Endothelial cell (in vitro differentiated cells): ENCODE measurements around the gene CCK. TPM values are rescaled to one million over a fixed set of nuclear protein-coding genes. Genes with fewer than 3 reads are reported as not detected.

Source experiments
- DNase-seq: peaks from one replicate; pipeline ENCODE4 v3.0.0; 2021; ENCODE audit warnings: low spot score
- H3K27ac Mint-ChIP-seq: one replicate; pipeline ENCODE4 v1.8.0; 2021; ENCODE audit warnings: mixed read lengths, inconsistent platforms; ENCODE audit not compliant: unreplicated experiment
- H3K27me3 Mint-ChIP-seq: one replicate; pipeline ENCODE4 v1.8.0; 2021; ENCODE audit warnings: mild to moderate bottlenecking, moderate library complexity, mixed read lengths, inconsistent platforms; ENCODE audit not compliant: unreplicated experiment
- H3K36me3 Mint-ChIP-seq: one replicate; pipeline ENCODE4 v1.8.0; 2021; ENCODE audit warnings: mild to moderate bottlenecking, low read depth, mixed read lengths, inconsistent platforms; ENCODE audit not compliant: unreplicated experiment
- H3K4me1 Mint-ChIP-seq: one replicate; pipeline ENCODE4 v1.8.0; 2021; ENCODE audit warnings: mild to moderate bottlenecking, mixed read lengths, inconsistent platforms; ENCODE audit not compliant: unreplicated experiment
- H3K4me3 Mint-ChIP-seq: one replicate; pipeline ENCODE4 v1.8.0; 2021; ENCODE audit warnings: mild to moderate bottlenecking, mixed read lengths, inconsistent platforms; ENCODE audit not compliant: unreplicated experiment
- H3K9me3 Mint-ChIP-seq: one replicate; pipeline ENCODE4 v1.8.0; 2021; ENCODE audit warnings: mixed read lengths, inconsistent platforms; ENCODE audit not compliant: unreplicated experiment
- long read RNA-seq: library from polyadenylated mRNA; unstranded; transcript quantifications from one replicate; pipeline ENCODE4 v2.0.0, GENCODE V29; 2020; ENCODE audit not compliant: unreplicated experiment
- total RNA-seq: library from RNA; stranded (reverse); fragmentation: NEBNext Ultra II Directional; extraction: Animal tissue kit (Norgen Biotek cat#: 25700); gene quantifications from one replicate; pipeline ENCODE4 v1.2.1, GENCODE V29; 2021; ENCODE audit not compliant: unreplicated experiment
- TF ChIP-seq, protein P1 (sequence below): fragments of 200-600 bp; sonication (generic); IDR thresholded peaks from one replicate; pipeline ENCODE4 v1.5.0; 2021; ENCODE audit warnings: antibody characterized with exemption; ENCODE audit not compliant: unreplicated experiment

The CCK gene
- total RNA-seq = not detected
- long read RNA-seq = 0 reads

DNA sequence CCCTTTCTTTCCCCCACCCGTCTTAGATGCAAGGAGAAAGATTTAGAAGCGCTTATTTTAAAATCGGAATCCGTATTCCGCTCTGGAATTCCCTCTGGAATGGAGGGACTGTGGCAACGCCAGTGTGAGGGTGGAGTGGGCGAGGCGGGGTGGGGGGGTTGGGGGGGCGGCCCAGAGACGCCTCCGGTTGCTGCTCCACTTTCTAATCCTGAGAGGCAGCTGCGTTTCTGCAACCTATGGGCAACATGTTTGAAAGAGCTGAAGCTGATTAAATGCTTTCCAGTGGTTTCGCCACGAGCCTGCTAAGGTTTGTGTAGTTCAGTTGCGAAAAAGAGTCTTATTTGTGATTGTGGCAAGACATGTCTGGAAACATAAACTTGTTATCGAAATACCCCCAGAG, at the start of gene CCK:
CCK (minus strand) TSS at position 101 of the 400 bp plus-strand sequence. CDS start 2,555 bp downstream, outside the sequence.
- H3K27ac Mint-ChIP-seq = no peak within 1 kb of the TSS
- H3K4me3 Mint-ChIP-seq = no peak within 1 kb of the TSS

GRCh38 chr3:42314411-42314810, 48.4 kb upstream of the CCK start:
- TF ChIP-seq, protein P1, sequence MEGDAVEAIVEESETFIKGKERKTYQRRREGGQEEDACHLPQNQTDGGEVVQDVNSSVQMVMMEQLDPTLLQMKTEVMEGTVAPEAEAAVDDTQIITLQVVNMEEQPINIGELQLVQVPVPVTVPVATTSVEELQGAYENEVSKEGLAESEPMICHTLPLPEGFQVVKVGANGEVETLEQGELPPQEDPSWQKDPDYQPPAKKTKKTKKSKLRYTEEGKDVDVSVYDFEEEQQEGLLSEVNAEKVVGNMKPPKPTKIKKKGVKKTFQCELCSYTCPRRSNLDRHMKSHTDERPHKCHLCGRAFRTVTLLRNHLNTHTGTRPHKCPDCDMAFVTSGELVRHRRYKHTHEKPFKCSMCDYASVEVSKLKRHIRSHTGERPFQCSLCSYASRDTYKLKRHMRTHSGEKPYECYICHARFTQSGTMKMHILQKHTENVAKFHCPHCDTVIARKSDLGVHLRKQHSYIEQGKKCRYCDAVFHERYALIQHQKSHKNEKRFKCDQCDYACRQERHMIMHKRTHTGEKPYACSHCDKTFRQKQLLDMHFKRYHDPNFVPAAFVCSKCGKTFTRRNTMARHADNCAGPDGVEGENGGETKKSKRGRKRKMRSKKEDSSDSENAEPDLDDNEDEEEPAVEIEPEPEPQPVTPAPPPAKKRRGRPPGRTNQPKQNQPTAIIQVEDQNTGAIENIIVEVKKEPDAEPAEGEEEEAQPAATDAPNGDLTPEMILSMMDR = no peak
- H3K27me3 Mint-ChIP-seq = no peaks in the 10 kb centered on the region
- H3K4me1 Mint-ChIP-seq = no peaks in the 10 kb centered on the region
- DNase-seq = no peak
- H3K27ac Mint-ChIP-seq = no peak overlapping the region
- peaks cover 4% of the 10 kb centered on the region for H3K36me3 Mint-ChIP-seq
- H3K4me3 Mint-ChIP-seq = no peak overlapping the region
- peaks cover 12% of the 10 kb centered on the region for H3K9me3 Mint-ChIP-seq

More for the DNA sequence above, at the start of gene CCK:
- TF ChIP-seq, protein P1 = no peak
- no peaks in the 10 kb centered on the region for H3K9me3 Mint-ChIP-seq
- peaks cover 10% of the 10 kb centered on the region for H3K27me3 Mint-ChIP-seq
- DNase-seq = no peak
- H3K4me1 Mint-ChIP-seq = no peaks in the 10 kb centered on the region
- H3K36me3 Mint-ChIP-seq = peaks cover 4% of the 10 kb centered on the region

DNA sequence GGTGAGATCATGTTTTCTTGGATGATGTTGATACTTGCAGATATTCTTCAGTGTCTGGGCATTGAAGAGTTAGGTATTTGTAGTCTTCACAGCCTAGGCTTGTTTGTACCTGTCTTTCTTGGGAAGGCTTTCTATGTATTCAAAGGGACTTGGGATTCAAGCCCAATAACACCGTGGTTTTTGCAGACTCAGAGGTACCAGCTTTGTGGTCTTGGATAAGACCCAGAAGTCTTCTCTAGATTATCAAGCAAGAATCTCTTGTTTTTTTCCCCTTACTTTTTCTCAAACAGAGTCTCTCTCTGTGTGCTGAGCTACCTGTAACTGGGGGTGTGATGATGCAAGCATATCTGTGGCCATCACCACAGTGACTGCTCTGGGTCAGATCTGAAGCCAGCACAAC, 42.7 kb upstream of the CCK start:
- Mint-ChIP-seq H3K27me3 (no peaks in the 10 kb centered on the region), H3K27ac (no peak overlapping the region), H3K9me3 (no peaks in the 10 kb centered on the region), H3K4me3 (no peak overlapping the region), H3K4me1 (peaks cover 11% of the 10 kb centered on the region), H3K36me3 (no peaks in the 10 kb centered on the region)
- TF ChIP-seq, protein P1 = no peak
- no peak for DNase-seq

DNA sequence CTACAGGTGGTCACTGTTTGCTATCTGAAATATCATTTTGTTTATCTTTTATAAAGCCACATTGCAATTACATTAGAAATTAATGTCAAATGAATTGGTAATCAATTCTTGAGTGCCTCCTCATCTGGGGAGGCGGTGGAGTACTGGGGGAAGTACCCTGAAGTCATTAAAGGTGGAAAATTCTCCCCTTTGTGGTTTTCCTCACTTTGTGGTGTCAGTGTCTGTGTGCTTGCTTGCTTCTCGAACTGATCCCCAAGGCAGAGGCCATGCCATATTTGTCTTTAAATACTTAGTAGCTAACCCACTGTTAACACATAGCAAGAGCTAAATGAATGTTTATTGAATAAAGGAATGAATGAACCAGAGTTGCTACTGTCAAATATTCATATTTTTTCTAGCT, 40.5 kb upstream of the CCK start:
- Mint-ChIP-seq H3K9me3 (no peaks in the 10 kb centered on the region), H3K27me3 (no peaks in the 10 kb centered on the region), H3K4me1 (peaks cover 26% of the 10 kb centered on the region), H3K36me3 (no peaks in the 10 kb centered on the region), H3K4me3 (no peak overlapping the region), H3K27ac (no peak overlapping the region)
- no peak for DNase-seq
- TF ChIP-seq, protein P1 = no peak

GRCh38 chr3:42302924-42303634, 37.1 kb upstream of the CCK start:
- Mint-ChIP-seq H3K27me3 (no peaks in the 10 kb centered on the region), H3K36me3 (no peaks in the 10 kb centered on the region), H3K9me3 (no peaks in the 10 kb centered on the region), H3K4me3 (no peak overlapping the region), H3K27ac (peak overlapping the region; percentile 9), H3K4me1 (peaks cover 26% of the 10 kb centered on the region)
- peak; percentile 13 for DNase-seq
- TF ChIP-seq, protein P1 = no peak
